Esophagus mucosa (tissue), 1 donor: ENCODE measurements around the gene PMPCB. TPM values are rescaled to one million over a fixed set of nuclear protein-coding genes. Genes with fewer than 3 reads are reported as not detected.
"Not testable (repeated sequence)": the region's sequence is repeated elsewhere in the genome, so short reads cannot be mapped to it uniquely, and the experiment has no call there.

Experiments used
- ATAC-seq: fragments of 200-7000 bp; cut with Tn5 transposase; one replicate; pipeline ENCODE4 v1.9.1; 2020
- total RNA-seq: library from RNA; stranded (reverse); gene quantifications from one replicate; pipeline ENCODE4 v1.2.4, GENCODE V29; 2023
- donor health status: DM: yes; HTN: yes; CAD: no.

PMPCB gene
- total RNA-seq: 42.0 TPM

- ATAC-seq: peak; percentile 100
Measured at GRCh38 chr7:103296901-103297836, at the start of gene PMPCB. PMPCB (plus strand) TSS chr7:103297435; CDS start chr7:103297460, 25 bp downstream.

GRCh38 chr7:103253699-103254506, 43.3 kb upstream of the PMPCB start:
- not testable (repeated sequence) for ATAC-seq

GRCh38 chr7:103264054-103264453, 33.2 kb upstream of the PMPCB start:
- ATAC-seq: not testable (repeated sequence)

- ATAC-seq: not testable (repeated sequence)
Measured at GRCh38 chr7:103266229-103266628, 31.0 kb upstream of the PMPCB start.

- not testable (repeated sequence) for ATAC-seq
Measured at GRCh38 chr7:103273374-103273773, 23.9 kb upstream of the PMPCB start.

GRCh38 chr7:103274867-103275266, 22.4 kb upstream of the PMPCB start:
- not testable (repeated sequence) for ATAC-seq

GRCh38 chr7:103278195-103278594, 19.0 kb upstream of the PMPCB start:
- not testable (repeated sequence) for ATAC-seq

GRCh38 chr7:103279636-103279962, 17.6 kb upstream of the PMPCB start:
- peak; percentile 32 for ATAC-seq

GRCh38 chr7:103279963-103280802, 17.1 kb upstream of the PMPCB start:
- ATAC-seq: peak; percentile 83

- ATAC-seq: not testable (repeated sequence)
Measured at GRCh38 chr7:103280803-103281155, 16.5 kb upstream of the PMPCB start.

GRCh38 chr7:103282802-103283427, 14.3 kb upstream of the PMPCB start:
- not testable (repeated sequence) for ATAC-seq

- no peak for ATAC-seq
Measured at GRCh38 chr7:103292122-103292521, 5.1 kb upstream of the PMPCB start.

- ATAC-seq: no peak
Measured at GRCh38 chr7:103293526-103293925, 3.7 kb upstream of the PMPCB start.

GRCh38 chr7:103297837-103298179, 573 bp downstream of the PMPCB start:
- no peak for ATAC-seq

- ATAC-seq: no peak
Measured at GRCh38 chr7:103299660-103300059, 2.4 kb downstream of the PMPCB start.

GRCh38 chr7:103301441-103301840, 4.2 kb downstream of the PMPCB start:
- ATAC-seq: no peak

- peak; percentile 63 for ATAC-seq
Measured at GRCh38 chr7:103307503-103308231, 10.4 kb downstream of the PMPCB start.

GRCh38 chr7:103314852-103315251, 17.6 kb downstream of the PMPCB start:
- no peak for ATAC-seq

- no peak for ATAC-seq
Measured at GRCh38 chr7:103316380-103316941, 19.2 kb downstream of the PMPCB start.

- no peak for ATAC-seq
Measured at GRCh38 chr7:103317009-103317408, 19.8 kb downstream of the PMPCB start.

- ATAC-seq: no peak
Measured at GRCh38 chr7:103325744-103326143, 28.5 kb downstream of the PMPCB start.
